ENCODE results near the gene ME3. TPM values are rescaled to one million over a fixed set of nuclear protein-coding genes. Genes with fewer than 3 reads are reported as not detected.

The ME3 gene
- total RNA-seq, 1 experiment from 2014 or later = 83.8 TPM

DNA sequence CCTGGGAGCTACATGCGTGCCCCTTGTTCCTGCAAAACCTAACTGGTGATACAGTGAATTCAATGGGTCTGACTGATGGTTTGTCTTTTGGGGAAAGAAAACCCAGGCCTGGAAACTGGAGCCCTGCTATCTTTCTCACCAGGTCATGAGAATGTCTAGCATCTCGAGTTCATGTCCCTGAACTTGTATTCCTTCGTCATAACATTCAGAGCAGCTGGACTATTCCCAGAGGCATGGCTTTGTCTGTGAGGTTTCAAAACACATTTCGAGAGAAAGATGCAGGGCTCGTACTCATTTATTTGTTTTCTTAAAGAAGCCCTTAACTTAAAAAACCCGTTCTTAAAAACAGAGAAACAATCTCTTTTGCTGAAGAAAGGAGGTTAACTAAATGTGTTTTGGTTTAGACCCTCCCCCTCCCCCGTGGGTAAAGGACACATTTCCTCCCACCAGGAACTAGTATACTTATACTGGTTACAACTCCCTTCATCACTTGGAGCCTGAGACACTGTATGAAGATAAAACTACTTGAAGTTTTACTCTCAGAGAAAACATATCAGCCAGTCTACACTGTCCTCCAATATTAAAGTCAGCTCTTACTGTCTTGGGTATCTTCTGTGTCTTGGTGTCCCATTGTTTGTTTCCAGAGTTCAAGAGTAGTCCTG, 43.2 kb downstream of the ME3 start:
- no peak overlapping the region for H3K27ac ChIP-seq (ENCODE audit: low read length)
- H3K4me1 ChIP-seq (ENCODE audit: insufficient read depth, low read length) = peaks cover 18% of the 10 kb centered on the region
- POLR2A ChIA-PET (ENCODE audit: unreplicated experiment) = no interaction called here
- intact Hi-C loops (cut with micrococcal nuclease) = no loop called here
- H3K4me2 ChIP-seq (ENCODE audit: low read length) = no peak overlapping the region
- H3K27me3 ChIP-seq (ENCODE audit: low read length) = no peaks in the 10 kb centered on the region
- DNase-seq (no peak), ATAC-seq (no peak)
- CTCF ChIA-PET = no interaction called here
- H3K79me2 ChIP-seq (ENCODE audit: low read length) = no peaks in the 10 kb centered on the region
- no peaks in the 10 kb centered on the region for H3K9me3 ChIP-seq (ENCODE audit: low read length)
- H3K9me2 ChIP-seq (replicated peaks; ENCODE audit: low read length) = no peaks in the 10 kb centered on the region
- H3K9ac ChIP-seq (ENCODE audit: low read length) = no peak overlapping the region
- no peaks in the 10 kb centered on the region for H3K36me3 ChIP-seq (ENCODE audit: low read depth, low read length)
- TF ChIP-seq, protein P1, sequence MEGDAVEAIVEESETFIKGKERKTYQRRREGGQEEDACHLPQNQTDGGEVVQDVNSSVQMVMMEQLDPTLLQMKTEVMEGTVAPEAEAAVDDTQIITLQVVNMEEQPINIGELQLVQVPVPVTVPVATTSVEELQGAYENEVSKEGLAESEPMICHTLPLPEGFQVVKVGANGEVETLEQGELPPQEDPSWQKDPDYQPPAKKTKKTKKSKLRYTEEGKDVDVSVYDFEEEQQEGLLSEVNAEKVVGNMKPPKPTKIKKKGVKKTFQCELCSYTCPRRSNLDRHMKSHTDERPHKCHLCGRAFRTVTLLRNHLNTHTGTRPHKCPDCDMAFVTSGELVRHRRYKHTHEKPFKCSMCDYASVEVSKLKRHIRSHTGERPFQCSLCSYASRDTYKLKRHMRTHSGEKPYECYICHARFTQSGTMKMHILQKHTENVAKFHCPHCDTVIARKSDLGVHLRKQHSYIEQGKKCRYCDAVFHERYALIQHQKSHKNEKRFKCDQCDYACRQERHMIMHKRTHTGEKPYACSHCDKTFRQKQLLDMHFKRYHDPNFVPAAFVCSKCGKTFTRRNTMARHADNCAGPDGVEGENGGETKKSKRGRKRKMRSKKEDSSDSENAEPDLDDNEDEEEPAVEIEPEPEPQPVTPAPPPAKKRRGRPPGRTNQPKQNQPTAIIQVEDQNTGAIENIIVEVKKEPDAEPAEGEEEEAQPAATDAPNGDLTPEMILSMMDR (conservative IDR thresholded peaks at IDR 0.05; ENCODE audit: low read depth, low read length) = no peak
- no peak for TF ChIP-seq EZH2phosphoT487 (IDR thresholded peaks at IDR 0.05; ENCODE audit: borderline replicate concordance, low read length)
- no peak for TF ChIP-seq EZH2 (IDR thresholded peaks at IDR 0.05; ENCODE audit: low read length, unreplicated experiment)
- H4K20me1 ChIP-seq (ENCODE audit: low read length) = no peaks in the 10 kb centered on the region
- BruUV-seq (replicated peaks) = no TSS peak
- no peaks in the 10 kb centered on the region for H3F3A ChIP-seq (ENCODE audit: low read length, unreplicated experiment)
- no peak overlapping the region for H3K4me3 ChIP-seq (ENCODE audit: low read length)
- H2AFZ ChIP-seq (ENCODE audit: low read length) = no peak overlapping the region

DNA sequence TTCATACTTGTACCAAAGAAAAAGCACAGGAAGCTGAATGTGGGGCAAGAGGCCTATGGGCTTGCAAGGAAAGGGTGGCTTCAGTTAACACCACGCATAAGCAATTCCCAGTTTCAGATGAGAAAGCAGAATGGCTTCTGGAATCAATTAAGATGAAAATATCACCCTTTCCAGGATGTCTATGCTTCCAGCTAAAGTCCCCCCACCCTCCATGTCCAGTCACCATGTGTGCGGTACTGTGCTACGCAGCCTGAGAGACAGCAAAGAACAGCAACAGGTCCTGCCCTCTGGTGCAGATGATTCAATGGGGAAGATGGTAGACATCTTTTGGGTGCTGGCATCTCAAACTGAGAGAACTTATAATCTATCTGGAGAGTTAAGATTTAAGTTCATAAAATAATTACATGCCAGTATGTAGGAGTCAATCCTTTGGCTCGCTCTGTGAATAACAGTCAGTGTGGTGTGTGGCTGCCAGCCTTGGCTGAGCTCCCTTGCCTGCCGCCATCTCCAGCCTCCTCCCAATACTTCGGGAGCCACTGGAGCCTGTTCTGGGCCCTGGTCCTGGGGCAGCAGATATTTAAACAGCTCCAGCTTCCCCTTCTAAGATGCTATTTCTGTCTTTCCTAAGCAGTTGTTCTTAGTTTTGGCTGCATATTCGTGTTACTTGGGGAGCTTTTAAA, 44.5 kb downstream of the ME3 start:
- H3K9me2 ChIP-seq (replicated peaks; ENCODE audit: low read length) = no peaks in the 10 kb centered on the region
- H3F3A ChIP-seq (ENCODE audit: low read length, unreplicated experiment) = no peaks in the 10 kb centered on the region
- intact Hi-C loops (cut with micrococcal nuclease) = no loop called here
- H3K4me1 ChIP-seq (ENCODE audit: insufficient read depth, low read length) = peaks cover 9% of the 10 kb centered on the region
- no TSS peak for BruUV-seq (replicated peaks)
- H3K4me3 ChIP-seq (ENCODE audit: low read length) = no peak overlapping the region
- ChIA-PET CTCF (no interaction called here), POLR2A (ENCODE audit: unreplicated experiment) (no interaction called here)
- no peaks in the 10 kb centered on the region for H4K20me1 ChIP-seq (ENCODE audit: low read length)
- ATAC-seq (no peak), DNase-seq (no peak)
- no peaks in the 10 kb centered on the region for H3K9me3 ChIP-seq (ENCODE audit: low read length)
- no peak overlapping the region for H3K4me2 ChIP-seq (ENCODE audit: low read length)
- TF ChIP-seq EZH2 (IDR thresholded peaks at IDR 0.05; ENCODE audit: low read length, unreplicated experiment) = no peak
- no peak for TF ChIP-seq EZH2phosphoT487 (IDR thresholded peaks at IDR 0.05; ENCODE audit: borderline replicate concordance, low read length)
- TF ChIP-seq, protein P1 (conservative IDR thresholded peaks at IDR 0.05; ENCODE audit: low read depth, low read length) = no peak
- no peak overlapping the region for H3K9ac ChIP-seq (ENCODE audit: low read length)
- H3K36me3 ChIP-seq (ENCODE audit: low read depth, low read length) = no peaks in the 10 kb centered on the region
- no peaks in the 10 kb centered on the region for H3K79me2 ChIP-seq (ENCODE audit: low read length)
- H3K27me3 ChIP-seq (ENCODE audit: low read length) = no peaks in the 10 kb centered on the region
- H2AFZ ChIP-seq (ENCODE audit: low read length) = no peak overlapping the region
- H3K27ac ChIP-seq (ENCODE audit: low read length) = no peak overlapping the region

DNA sequence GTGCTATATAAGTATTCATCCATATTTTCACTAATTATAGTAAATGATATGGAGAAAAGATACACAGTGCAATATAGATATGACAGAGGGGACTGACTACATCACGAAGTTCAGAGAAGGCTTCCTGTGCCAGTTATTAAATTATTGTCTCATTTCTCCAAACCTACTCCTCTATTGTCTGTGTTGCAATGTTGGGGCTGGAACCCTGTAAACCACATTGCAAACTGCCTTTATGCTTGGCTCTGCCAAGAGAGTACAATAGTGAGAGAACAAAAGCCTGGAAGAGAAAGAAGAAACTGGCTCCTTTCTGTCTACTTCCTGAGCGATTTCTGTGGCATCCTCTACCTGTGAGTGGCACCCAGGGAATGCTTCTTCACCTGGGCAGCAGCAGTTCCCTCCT, 46.4 kb downstream of the ME3 start:
- H4K20me1 ChIP-seq (ENCODE audit: low read length) = no peaks in the 10 kb centered on the region
- H3K27ac ChIP-seq (ENCODE audit: low read length) = no peak overlapping the region
- no peaks in the 10 kb centered on the region for H3K79me2 ChIP-seq (ENCODE audit: low read length)
- no peaks in the 10 kb centered on the region for H3K4me1 ChIP-seq (ENCODE audit: insufficient read depth, low read length)
- intact Hi-C loops (cut with micrococcal nuclease) = no loop called here
- H3K36me3 ChIP-seq (ENCODE audit: low read depth, low read length) = no peaks in the 10 kb centered on the region
- H2AFZ ChIP-seq (ENCODE audit: low read length) = no peak overlapping the region
- no peak for TF ChIP-seq EZH2phosphoT487 (IDR thresholded peaks at IDR 0.05; ENCODE audit: borderline replicate concordance, low read length)
- TF ChIP-seq, protein P1 (conservative IDR thresholded peaks at IDR 0.05; ENCODE audit: low read depth, low read length) = no peak
- ChIA-PET POLR2A (ENCODE audit: unreplicated experiment) (no interaction called here), CTCF (no interaction called here)
- no peaks in the 10 kb centered on the region for H3F3A ChIP-seq (ENCODE audit: low read length, unreplicated experiment)
- no peaks in the 10 kb centered on the region for H3K27me3 ChIP-seq (ENCODE audit: low read length)
- no peaks in the 10 kb centered on the region for H3K9me3 ChIP-seq (ENCODE audit: low read length)
- ATAC-seq = no peak
- H3K4me2 ChIP-seq (ENCODE audit: low read length) = no peak overlapping the region
- BruUV-seq (replicated peaks) = no TSS peak
- DNase-seq = no peak
- no peak overlapping the region for H3K9ac ChIP-seq (ENCODE audit: low read length)
- H3K4me3 ChIP-seq (ENCODE audit: low read length) = no peak overlapping the region
- no peaks in the 10 kb centered on the region for H3K9me2 ChIP-seq (replicated peaks; ENCODE audit: low read length)
